ACC112 (cell line): ENCODE measurements around the gene SGMS1.
A peak's percentile ranks its signal among the peaks of the same experiment; 100 is the strongest.

Experiments used
- H2AFZ ChIP-seq: fragments of 200-600 bp; sonication (generic); one replicate; pipeline ENCODE4 v1.6.0; 2017; ENCODE audit warnings: antibody characterized with exemption, low read length; ENCODE audit not compliant: unreplicated experiment
- H3K27ac ChIP-seq: fragments of 200-600 bp; sonication (generic); 2 replicates; pipeline ENCODE4 v1.5.1; 2014; ENCODE audit warnings: low read depth, mild to moderate bottlenecking, antibody characterized with exemption, low read length, moderate library complexity
- H3K27me3 ChIP-seq: fragments of 200-600 bp; sonication (generic); 2 replicates; pipeline ENCODE4 v1.6.1; 2014; ENCODE audit warnings: mild to moderate bottlenecking, antibody characterized with exemption, low read length, moderate library complexity, mixed read lengths; ENCODE audit not compliant: insufficient read depth
- H3K36me3 ChIP-seq: fragments of 200-600 bp; sonication (generic); 2 replicates; pipeline ENCODE4 v1.6.1; 2016; ENCODE audit warnings: mild to moderate bottlenecking, antibody characterized with exemption, low read length, moderate library complexity, mixed read lengths; ENCODE audit not compliant: insufficient read depth
- H3K4me1 ChIP-seq: fragments of 200-600 bp; sonication (generic); one replicate; pipeline ENCODE4 v1.6.1; 2016; ENCODE audit warnings: low read length, mixed read lengths; ENCODE audit not compliant: insufficient read depth, unreplicated experiment, control insufficient read depth
- H3K4me3 ChIP-seq: fragments of 200-600 bp; sonication (generic); 2 replicates; pipeline ENCODE4 v1.5.1; 2014; ENCODE audit warnings: mild to moderate bottlenecking, low read depth, low read length
- H3K79me2 ChIP-seq: fragments of 200-600 bp; sonication (generic); one replicate; pipeline ENCODE4 v1.6.0; 2016; ENCODE audit warnings: low read length; ENCODE audit not compliant: control insufficient read depth, unreplicated experiment, insufficient read depth

SGMS1 gene

DNA sequence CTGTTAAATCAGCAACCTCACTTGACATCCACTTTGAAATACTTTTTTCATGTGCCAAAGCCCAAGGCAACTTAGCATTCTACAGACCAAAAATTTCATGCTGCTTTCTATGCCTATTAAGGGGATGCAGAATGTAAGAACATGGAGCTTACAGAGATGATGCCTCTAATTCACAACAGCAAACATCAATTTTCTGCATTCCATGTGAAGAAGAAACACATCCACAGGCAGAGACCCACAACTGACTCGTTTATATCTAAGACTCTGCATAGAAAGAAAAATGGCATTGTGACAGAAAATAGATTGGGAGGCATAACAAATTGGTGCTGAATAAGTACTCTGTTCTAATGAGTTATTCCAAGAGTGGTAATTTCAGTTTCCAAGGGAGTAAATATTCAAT is 107.6 kb downstream of the SGMS1 start:
- peaks cover 20% of the 10 kb centered on the region for H3K4me1 ChIP-seq
- H2AFZ ChIP-seq, result no peak overlapping the region
- no peak overlapping the region for H3K27ac ChIP-seq

DNA sequence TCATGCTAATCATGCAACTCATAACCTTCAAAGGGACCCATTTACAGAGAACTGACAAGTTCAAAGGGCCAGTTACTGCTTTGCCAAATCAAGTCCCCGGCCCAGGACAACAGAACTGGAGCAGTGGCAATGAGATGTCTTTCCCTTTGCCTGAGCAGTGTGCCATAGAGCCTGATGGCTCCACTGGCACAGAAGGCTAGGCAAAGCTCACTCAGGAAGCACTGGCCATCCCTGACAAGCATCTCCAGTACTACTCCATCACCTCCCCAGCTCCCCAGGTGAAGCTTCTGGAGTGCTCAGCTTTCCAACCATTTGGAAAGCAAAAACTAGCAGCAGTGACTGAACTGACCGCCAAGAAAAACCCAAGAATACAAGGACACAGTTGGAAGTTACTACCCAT is 108.3 kb downstream of the SGMS1 start:
- H3K79me2 ChIP-seq, result no peaks in the 10 kb centered on the region
- H3K4me1 ChIP-seq, result peaks cover 24% of the 10 kb centered on the region
- H3K4me3 ChIP-seq, result no peak overlapping the region
- H3K36me3 ChIP-seq, result no peaks in the 10 kb centered on the region
- no peak overlapping the region for H3K27ac ChIP-seq
- no peak overlapping the region for H2AFZ ChIP-seq
- H3K27me3 ChIP-seq, result no peaks in the 10 kb centered on the region

More for the DNA sequence above, 107.6 kb downstream of the SGMS1 start:
- Histone ChIP-seq H3K79me2 (no peaks in the 10 kb centered on the region), H3K4me3 (no peak overlapping the region), H3K27me3 (no peaks in the 10 kb centered on the region), H3K36me3 (no peaks in the 10 kb centered on the region)

DNA sequence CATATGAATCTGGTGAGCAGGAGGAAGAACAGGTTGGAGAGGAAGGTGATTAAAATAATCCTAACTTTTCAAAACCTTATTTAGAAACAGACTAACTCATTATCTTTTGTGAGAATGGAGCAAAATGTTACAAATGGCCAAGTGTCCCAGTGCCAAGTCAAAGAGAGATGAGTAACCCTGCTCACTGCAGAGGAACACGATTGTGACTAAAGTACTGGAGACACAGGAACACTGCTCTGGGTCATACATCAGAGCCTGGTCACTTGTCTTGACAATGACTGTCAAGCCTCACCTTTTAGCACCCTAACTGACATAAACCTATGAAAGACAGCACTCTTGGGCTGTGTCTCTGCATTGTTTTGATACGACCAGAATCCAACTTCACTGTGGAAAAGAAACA is 108.8 kb downstream of the SGMS1 start:
- no peak overlapping the region for H3K4me3 ChIP-seq
- no peaks in the 10 kb centered on the region for H3K27me3 ChIP-seq
- H3K79me2 ChIP-seq, result no peaks in the 10 kb centered on the region
- no peak overlapping the region for H2AFZ ChIP-seq
- peaks cover 24% of the 10 kb centered on the region for H3K4me1 ChIP-seq
- H3K36me3 ChIP-seq, result no peaks in the 10 kb centered on the region
- no peak overlapping the region for H3K27ac ChIP-seq

DNA sequence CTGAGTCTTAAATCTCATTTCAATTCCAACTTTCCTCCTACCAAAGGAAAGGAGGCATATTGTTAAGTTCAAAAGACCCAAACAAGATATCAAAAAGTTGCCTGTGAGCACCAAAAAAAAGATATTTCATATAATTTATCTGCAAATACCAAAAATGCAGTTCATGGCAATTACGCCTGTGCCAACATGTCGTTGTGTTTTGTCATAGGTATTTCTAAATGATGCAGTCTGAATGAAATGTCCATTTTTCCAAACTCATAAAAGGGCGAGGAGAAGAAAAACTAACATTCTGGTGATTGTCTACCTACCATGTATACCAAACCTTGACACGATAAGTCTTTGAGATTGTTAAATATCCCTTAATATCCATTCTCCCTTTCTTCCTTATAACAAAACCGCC is 109.8 kb downstream of the SGMS1 start:
- H3K36me3 ChIP-seq, result no peaks in the 10 kb centered on the region
- peaks cover 24% of the 10 kb centered on the region for H3K4me1 ChIP-seq

DNA sequence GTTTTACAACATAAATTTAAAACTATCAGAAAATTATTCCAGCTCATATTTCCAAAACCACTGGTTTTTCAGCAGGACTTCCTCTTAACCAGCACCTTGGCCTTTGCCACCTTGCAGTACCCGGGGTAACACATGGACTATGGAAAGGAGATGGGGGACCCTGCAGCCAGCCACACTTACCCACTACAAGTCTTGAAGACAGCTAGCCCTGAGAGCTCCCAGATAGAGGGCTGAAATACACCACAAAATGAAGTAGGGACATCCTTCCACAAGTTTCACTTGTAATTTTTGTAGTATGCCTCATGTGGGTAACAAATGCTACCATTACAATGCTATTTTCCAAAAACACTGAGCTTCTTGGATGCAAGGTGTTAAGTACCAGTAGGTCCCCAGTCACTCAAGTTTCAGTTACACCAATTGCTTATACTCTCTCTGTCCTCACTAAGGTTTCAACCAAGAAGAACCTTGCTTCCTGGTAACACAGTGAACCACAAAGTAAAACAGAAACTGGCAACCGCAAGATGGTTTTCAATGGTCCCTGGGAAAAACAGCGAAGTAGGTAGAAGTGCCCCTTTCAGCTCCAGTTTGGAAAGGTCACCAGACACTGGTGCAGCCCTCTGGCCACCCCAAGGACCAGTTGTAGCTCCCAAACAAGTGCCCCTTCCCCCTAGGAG is 110.9 kb downstream of the SGMS1 start:
- H3K4me3 ChIP-seq, result no peak overlapping the region
- H3K79me2 ChIP-seq, result no peaks in the 10 kb centered on the region
- no peaks in the 10 kb centered on the region for H3K27me3 ChIP-seq
- H3K27ac ChIP-seq, result no peak overlapping the region
- H2AFZ ChIP-seq, result no peak overlapping the region
- peaks cover 24% of the 10 kb centered on the region for H3K4me1 ChIP-seq
- no peaks in the 10 kb centered on the region for H3K36me3 ChIP-seq

More for the DNA sequence above, 109.8 kb downstream of the SGMS1 start:
- no peaks in the 10 kb centered on the region for H3K27me3 ChIP-seq
- H3K27ac ChIP-seq, result no peak overlapping the region
- no peak overlapping the region for H3K4me3 ChIP-seq
- H3K79me2 ChIP-seq, result no peaks in the 10 kb centered on the region
- H2AFZ ChIP-seq, result no peak overlapping the region

DNA sequence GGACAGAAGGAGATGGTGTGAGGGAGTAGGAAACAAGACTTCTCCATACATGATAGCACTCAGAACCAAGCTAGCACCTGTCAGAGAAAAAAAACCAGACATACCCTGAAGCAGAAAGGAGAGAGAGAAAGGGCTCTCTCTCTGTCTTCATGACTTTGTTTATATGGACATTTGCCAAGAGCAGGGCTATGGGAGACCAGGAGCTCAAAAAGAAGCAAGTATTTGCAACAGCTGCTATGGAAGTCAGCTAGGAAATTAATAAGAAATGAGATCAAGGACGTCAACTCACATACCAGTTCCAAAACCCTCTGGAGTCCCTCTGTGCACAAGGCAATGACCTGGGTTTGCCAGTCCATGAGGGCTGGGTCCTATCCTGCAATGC is 111.6 kb downstream of the SGMS1 start:
- Histone ChIP-seq H3K79me2 (no peaks in the 10 kb centered on the region), H3K4me1 (peaks cover 20% of the 10 kb centered on the region), H3K27ac (peak overlapping the region; percentile 21; the same call in 1 of the 2 replicates), H3K4me3 (no peak overlapping the region), H3K36me3 (no peaks in the 10 kb centered on the region), H2AFZ (no peak overlapping the region), H3K27me3 (no peaks in the 10 kb centered on the region)

DNA sequence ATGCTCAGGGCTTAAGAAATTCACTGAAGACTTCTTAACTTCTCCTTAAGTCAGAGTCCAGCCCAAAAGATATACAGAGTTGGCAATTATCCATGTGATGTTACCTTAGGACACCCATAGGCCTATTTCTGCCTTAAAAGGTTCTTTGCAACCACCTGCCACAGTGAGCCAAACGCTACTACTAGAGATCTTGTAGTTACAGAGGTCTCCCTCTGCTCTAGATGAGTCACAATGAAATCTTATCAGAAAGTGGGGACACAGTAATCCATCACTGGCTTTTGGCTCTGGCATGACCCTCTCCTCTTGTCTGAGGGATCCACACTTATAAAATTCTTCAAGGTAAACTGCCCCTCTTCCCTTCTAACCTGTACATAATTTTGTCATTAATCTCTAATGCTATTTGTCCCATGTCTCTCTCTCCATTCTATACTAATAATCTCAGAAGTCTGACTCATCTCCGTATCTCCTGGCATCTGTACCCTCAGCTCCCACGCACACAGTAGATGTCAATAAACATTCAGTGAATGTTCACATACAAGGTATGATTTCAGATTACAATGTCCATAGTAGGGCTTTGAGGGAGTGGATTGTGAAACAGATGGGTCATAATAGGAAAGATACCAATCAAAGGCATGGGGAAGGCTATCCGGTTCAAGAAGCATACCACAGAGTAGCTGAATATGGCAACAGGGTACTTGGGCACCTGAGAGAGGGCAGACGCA is 112.1 kb downstream of the SGMS1 start:
- no peak overlapping the region for H3K4me3 ChIP-seq
- H3K27me3 ChIP-seq, result no peaks in the 10 kb centered on the region
- no peaks in the 10 kb centered on the region for H3K79me2 ChIP-seq
- H2AFZ ChIP-seq, result no peak overlapping the region
- H3K36me3 ChIP-seq, result no peaks in the 10 kb centered on the region
- peak overlapping the region; percentile 21; the same call in 1 of the 2 replicates for H3K27ac ChIP-seq
- peaks cover 20% of the 10 kb centered on the region for H3K4me1 ChIP-seq

DNA sequence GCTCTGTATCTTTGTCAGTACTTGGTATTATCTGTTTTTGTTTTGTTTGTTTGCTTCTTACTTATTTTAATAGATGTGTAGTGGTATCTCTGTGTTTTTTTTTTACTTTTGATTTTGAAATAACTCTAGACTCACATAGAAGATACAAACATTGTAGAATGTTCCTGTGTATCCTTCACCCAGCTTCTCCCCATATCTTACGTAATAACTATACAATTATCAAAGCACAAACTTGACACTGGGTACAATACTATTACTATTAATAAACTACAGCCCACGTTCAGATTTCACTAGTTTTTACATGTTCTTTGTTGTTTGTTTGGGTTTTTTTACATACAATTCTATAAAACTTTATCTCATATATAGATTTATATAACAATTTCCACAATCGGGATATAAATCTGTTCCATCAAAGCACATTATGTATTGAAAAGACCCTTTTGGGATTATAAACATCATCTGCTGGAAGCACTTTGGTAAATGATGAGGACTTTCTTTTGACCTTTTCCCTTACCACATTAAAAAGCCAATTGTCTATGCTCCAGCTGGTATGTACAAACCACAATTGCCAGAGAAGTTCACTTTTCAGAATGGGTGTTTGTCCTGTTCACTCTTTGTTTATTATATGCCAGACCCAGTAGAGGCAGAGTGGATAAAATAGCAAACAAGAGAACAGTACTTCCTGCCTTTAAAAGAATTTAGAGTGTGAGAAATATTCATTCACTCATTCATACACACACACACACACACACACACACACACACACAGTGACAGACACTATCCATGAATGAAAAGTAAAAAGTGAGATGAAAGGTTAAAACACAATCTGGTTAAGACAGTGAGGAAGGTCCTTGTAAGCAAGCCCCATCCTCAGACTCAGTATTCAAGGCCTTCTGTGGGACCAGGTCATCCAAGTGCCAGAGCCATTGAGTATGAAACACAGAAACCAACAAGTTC is 113.0 kb downstream of the SGMS1 start:
- Histone ChIP-seq H3K4me1 (peaks cover 20% of the 10 kb centered on the region), H3K36me3 (no peaks in the 10 kb centered on the region), H3K79me2 (no peaks in the 10 kb centered on the region), H3K27me3 (no peaks in the 10 kb centered on the region), H3K27ac (no peak overlapping the region), H2AFZ (no peak overlapping the region), H3K4me3 (no peak overlapping the region)

DNA sequence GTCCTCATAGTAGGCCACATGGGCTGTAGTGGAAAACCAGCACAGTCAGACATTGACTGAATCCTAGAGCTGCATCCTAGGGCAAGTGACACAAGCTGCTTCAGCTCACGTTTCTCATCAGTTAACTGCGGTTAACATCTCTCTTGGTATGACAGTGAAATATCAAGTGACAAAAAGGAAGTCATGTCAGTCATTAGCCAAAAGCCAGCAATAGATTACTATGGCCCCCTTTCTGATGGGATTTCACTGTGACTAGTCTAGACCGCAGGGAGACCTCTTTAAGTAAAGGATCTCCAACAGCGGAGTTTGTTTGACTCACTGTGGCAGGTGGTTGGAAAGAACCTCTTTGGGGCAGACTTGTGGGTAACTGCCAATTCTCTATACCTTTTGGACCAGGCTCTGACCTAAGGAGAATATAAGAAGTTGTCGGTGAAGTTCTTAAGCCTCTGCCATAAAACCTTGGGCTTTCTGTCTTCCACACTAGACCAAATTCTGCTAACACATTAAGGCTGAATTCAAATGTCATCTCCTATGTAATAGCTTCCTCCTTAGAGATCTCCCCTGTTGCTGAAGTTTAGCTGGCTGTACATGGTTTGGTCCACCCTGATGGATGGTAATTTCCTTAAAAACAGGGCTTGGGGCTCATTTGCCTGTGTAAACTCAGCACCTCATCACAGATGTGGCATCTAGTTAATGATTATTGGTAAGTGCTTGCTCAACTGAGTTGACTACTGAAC is 115.3 kb downstream of the SGMS1 start:
- no peaks in the 10 kb centered on the region for H3K27me3 ChIP-seq
- H3K4me1 ChIP-seq, result peaks cover 20% of the 10 kb centered on the region
- no peak overlapping the region for H3K27ac ChIP-seq
- H3K79me2 ChIP-seq, result no peaks in the 10 kb centered on the region
- no peaks in the 10 kb centered on the region for H3K36me3 ChIP-seq
- H3K4me3 ChIP-seq, result no peak overlapping the region
- H2AFZ ChIP-seq, result no peak overlapping the region
